Left colon (tissue), 2 donors: ENCODE measurements around the gene ACTN3. TPM values are rescaled to one million over a fixed set of nuclear protein-coding genes. Genes with fewer than 3 reads are reported as not detected.
"Not testable (repeated sequence)": the region's sequence is repeated elsewhere in the genome, so short reads cannot be mapped to it uniquely, and the experiment has no call there.

Source experiments
- ATAC-seq: fragments of 200-7000 bp; cut with Tn5 transposase; one replicate; pipeline ENCODE4 v1.9.1; 2020; ENCODE audit warnings: mild to moderate bottlenecking, moderate library complexity
- DNase-seq, 2 donors: peaks; one replicate each; pipeline ENCODE4 v3.0.0-alpha.2; 2020
- intact Hi-C, 2 donors: fragments of 100-400 bp; cut with DNase I in 1 of 2; cut with micrococcal nuclease in 1 of 2; formaldehyde crosslinking; loops; one replicate each; pipeline versions ENCODE4 v1.11.2 to v1.14.0; 2022; cut with DNase I, micrococcal nuclease
- total RNA-seq, 2 donors: library from RNA; stranded (reverse); fragmentation: NEBNext Ultra II Directional; extraction: Animal tissue kit (Norgen Biotek cat#: 25700); gene quantifications; one replicate each; pipeline ENCODE4 v1.2.1, GENCODE V29; 2021
- donor health status: DM: no; HTN: no; CAD: no.
- donor health status: DM: yes; HTN: yes; CAD: no.

Gene ACTN3
- total RNA-seq, 2 donors from 2014 or later, result not detected

GRCh38 chr11:66561975-66562248 is 15.2 kb downstream of the ACTN3 start:
- no peak for ATAC-seq
- no peak for DNase-seq
- intact Hi-C loops, result loop anchor here in 1 of 2 donors (10.0 kb wide), 1 partner anchor 123 kb away; no protein-coding TSS in a partner anchor

- ATAC-seq, result no peak
- intact Hi-C loops, result loop anchor here in 1 of 2 donors (10.0 kb wide), 1 partner anchor 123 kb away; no protein-coding TSS in a partner anchor
- DNase-seq, result no peak
Measured at GRCh38 chr11:66562275-66562674, 15.6 kb downstream of the ACTN3 start.

- no peak for ATAC-seq
- no peak for DNase-seq
- intact Hi-C loops, result loop anchor here in 1 of 2 donors (10.0 kb wide), 1 partner anchor 122 kb away; no protein-coding TSS in a partner anchor
Measured at GRCh38 chr11:66562907-66563583, 16.3 kb downstream of the ACTN3 start.

- DNase-seq (no peak), ATAC-seq (no peak)
- intact Hi-C loops, result loop anchor here in 1 of 2 donors (10.0 kb wide), 1 partner anchor 121 kb away; no protein-coding TSS in a partner anchor
Measured at GRCh38 chr11:66563832-66564231, 17.1 kb downstream of the ACTN3 start.

- intact Hi-C loops, result loop anchor here in 1 of 2 donors (10.0 kb wide), 1 partner anchor 120 kb away; no protein-coding TSS in a partner anchor
- ATAC-seq (no peak), DNase-seq (no peak)
Measured at GRCh38 chr11:66564538-66564937, 17.8 kb downstream of the ACTN3 start.

GRCh38 chr11:66564984-66565383 is 18.3 kb downstream of the ACTN3 start:
- DNase-seq, result no peak
- no peak for ATAC-seq
- intact Hi-C loops, result loop anchor here in 1 of 2 donors (10.0 kb wide), 1 partner anchor 120 kb away; no protein-coding TSS in a partner anchor

GRCh38 chr11:66566221-66566620 is 19.5 kb downstream of the ACTN3 start:
- intact Hi-C loops, result loop anchor here in 1 of 2 donors (10.0 kb wide), 1 partner anchor 119 kb away; no protein-coding TSS in a partner anchor
- ATAC-seq (no peak), DNase-seq (no peak)

- ATAC-seq (no peak), DNase-seq (no peak)
- intact Hi-C loops, result loop anchor here in 1 of 2 donors (10.0 kb wide), 1 partner anchor 117 kb away; no protein-coding TSS in a partner anchor
Measured at GRCh38 chr11:66567787-66568123, 21.1 kb downstream of the ACTN3 start.

GRCh38 chr11:66568124-66568916 is 21.6 kb downstream of the ACTN3 start, which contains the start of gene CTSF:
CTSF (minus strand) TSS chr11:66568606; CDS start chr11:66568486, 120 bp downstream.
- intact Hi-C loops, result loop anchor here in 1 of 2 donors (10.0 kb wide), 1 partner anchor 116 kb away; no protein-coding TSS in a partner anchor
- peak; percentile 99 for ATAC-seq
- peak; percentile 84 to 85 for DNase-seq

- no peak for ATAC-seq
- DNase-seq, result no peak
- intact Hi-C loops, result loop anchor here in 1 of 2 donors (10.0 kb wide), 1 partner anchor 116 kb away; no protein-coding TSS in a partner anchor
Measured at GRCh38 chr11:66569076-66569475, 22.4 kb downstream of the ACTN3 start.

- intact Hi-C loops, result no loop called here
- no peak for DNase-seq
- ATAC-seq, result no peak
Measured at GRCh38 chr11:66570079-66570849, 23.6 kb downstream of the ACTN3 start.

- ATAC-seq, result no peak
- intact Hi-C loops, result no loop called here
- DNase-seq, result no peak
Measured at GRCh38 chr11:66570850-66571180, 24.1 kb downstream of the ACTN3 start.

GRCh38 chr11:66579017-66579606 is 32.4 kb downstream of the ACTN3 start:
- ATAC-seq, result peak; percentile 82

GRCh38 chr11:66580803-66581202 is 34.1 kb downstream of the ACTN3 start:
- ATAC-seq (no peak), DNase-seq (no peak)
- intact Hi-C loops, result loop anchor here in 1 of 2 donors (5.0 kb wide), 1 partner anchor 96 kb away; the partner anchor contains the start of gene RBM4B

More at GRCh38 chr11:66579017-66579606, 32.4 kb downstream of the ACTN3 start:
- peak; percentile 59 to 85 for DNase-seq
- intact Hi-C loops, result no loop called here

- DNase-seq (no peak), ATAC-seq (no peak)
- intact Hi-C loops, result loop anchor here in 1 of 2 donors (5.0 kb wide), 1 partner anchor 96 kb away; the partner anchor contains the start of gene RBM4B
Measured at GRCh38 chr11:66581261-66581660, 34.6 kb downstream of the ACTN3 start.

GRCh38 chr11:66582565-66583147 is 36.0 kb downstream of the ACTN3 start:
- DNase-seq, ATAC-seq: not testable (repeated sequence)
- intact Hi-C loops, result loop anchor here in 1 of 2 donors (5.0 kb wide), 1 partner anchor 95 kb away; the partner anchor contains the start of gene RBM4B

- ATAC-seq, intact Hi-C loops, DNase-seq: not testable (repeated sequence)
Measured at GRCh38 chr11:66585447-66585846, 38.7 kb downstream of the ACTN3 start.

GRCh38 chr11:66586136-66586535 is 39.4 kb downstream of the ACTN3 start:
- DNase-seq, result no peak
- no peak for ATAC-seq
- intact Hi-C loops, result no loop called here
